ENCODE measurements around the gene CREBRF. TPM values are rescaled to one million over a fixed set of nuclear protein-coding genes. Genes with fewer than 3 reads are reported as not detected.
A peak's percentile ranks its signal among the peaks of the same experiment; 100 is the strongest.
"Not testable (repeated sequence)": the region's sequence is repeated elsewhere in the genome, so short reads cannot be mapped to it uniquely, and the experiment has no call there.

Gene CREBRF
- total RNA-seq, 6 experiments from 2014 or later: 6.5 to 15.7 (median 12.6) TPM

- DNase-seq (no peak), ATAC-seq (peak in 3 of 4 donors; percentile 24 to 45 (median 28))
- intact Hi-C loops (cut with DNase I): loop anchor here in 1 of 2 donors (10.0 kb wide), 1 partner anchor 51 kb away; no protein-coding TSS in a partner anchor
- Histone ChIP-seq H3K27me3 (no peaks in the 10 kb centered on the region), H3K27ac (no peak overlapping the region), H3K4me1 (no peaks in the 10 kb centered on the region), H3K4me3 (no peak overlapping the region), H3K9me3 (no peaks in the 10 kb centered on the region), H3K36me3 (no peaks in the 10 kb centered on the region)
- TF ChIP-seq POLR2A (IDR thresholded peaks at IDR 0.05) (no peak), CTCF (IDR thresholded peaks at IDR 0.05) (no peak)
- 41% methylated on average over 6 of the region's 8 CpGs for WGBS (ENCODE audit: insufficient coverage, low coverage, low lambda C conversion rate, missing lambda C conversion rate)
Measured at GRCh38 chr5:173045474-173045873, 10.7 kb upstream of the CREBRF start.

- not testable (repeated sequence) for ATAC-seq, H3K4me3 ChIP-seq, DNase-seq, H3K4me1 ChIP-seq, H3K9me3 ChIP-seq, H3K27me3 ChIP-seq, H3K36me3 ChIP-seq, H3K27ac ChIP-seq
- intact Hi-C loops (cut with DNase I): loop anchor here in 1 of 2 donors (10.0 kb wide), 1 partner anchor 52 kb away; no protein-coding TSS in a partner anchor
- 73% methylated on average over 8 of the region's 12 CpGs for WGBS (ENCODE audit: insufficient coverage, low coverage, low lambda C conversion rate, missing lambda C conversion rate)
Measured at GRCh38 chr5:173047096-173047837, 8.9 kb upstream of the CREBRF start.

- DNase-seq: no peak
- Histone ChIP-seq H3K4me3 (no peak overlapping the region), H3K4me1 (no peaks in the 10 kb centered on the region), H3K27ac (no peak overlapping the region), H3K9me3 (no peaks in the 10 kb centered on the region), H3K27me3 (no peaks in the 10 kb centered on the region), H3K36me3 (no peaks in the 10 kb centered on the region)
- intact Hi-C loops (cut with DNase I): loop anchor here in 1 of 2 donors (10.0 kb wide), 1 partner anchor 53 kb away; no protein-coding TSS in a partner anchor
- ATAC-seq: no peak
- WGBS (ENCODE audit: insufficient coverage, low coverage, low lambda C conversion rate, missing lambda C conversion rate): 50% methylated on average over 2 of the region's 6 CpGs
- TF ChIP-seq CTCF (IDR thresholded peaks at IDR 0.05): no peak
- no peak for TF ChIP-seq POLR2A (IDR thresholded peaks at IDR 0.05)
Measured at GRCh38 chr5:173047838-173048105, 8.4 kb upstream of the CREBRF start.

DNA sequence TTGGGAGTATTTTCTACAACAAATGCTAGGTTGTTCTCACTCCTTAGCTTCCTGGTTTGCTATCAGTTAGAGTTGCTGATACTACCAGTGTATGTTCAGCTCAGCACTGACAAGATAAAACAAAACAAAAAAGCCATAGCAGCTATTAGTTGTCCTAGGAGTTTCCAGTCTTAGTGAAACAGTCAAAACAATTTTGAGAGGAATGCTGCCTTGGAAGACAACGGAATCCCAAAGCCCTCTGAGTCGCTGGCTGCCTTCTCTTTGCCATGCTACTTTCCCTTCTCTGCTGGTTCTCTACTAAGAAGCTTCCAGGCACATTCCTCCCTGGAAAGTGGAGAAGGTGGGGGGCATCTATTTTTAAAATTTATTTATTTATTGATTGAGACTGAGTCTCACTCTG lies 5.4 kb upstream of the CREBRF start:
- intact Hi-C loops (cut with DNase I): no loop called here
- WGBS (ENCODE audit: insufficient coverage, low coverage, low lambda C conversion rate, missing lambda C conversion rate): 88% methylated on average over 2 of the region's 2 CpGs
- TF ChIP-seq CTCF (IDR thresholded peaks at IDR 0.05) (no peak), POLR2A (IDR thresholded peaks at IDR 0.05) (no peak)
- no peaks in the 10 kb centered on the region for H3K36me3 ChIP-seq
- H3K27me3 ChIP-seq: no peaks in the 10 kb centered on the region
- H3K4me3 ChIP-seq: no peak overlapping the region
- peaks cover 0 to 9% (median 0%) of the 10 kb centered on the region in 4 donors for H3K4me1 ChIP-seq
- H3K9me3 ChIP-seq: no peaks in the 10 kb centered on the region
- DNase-seq (no peak), ATAC-seq (no peak)
- H3K27ac ChIP-seq: no peak overlapping the region

- no peak overlapping the region for H3K4me3 ChIP-seq
- no peak for DNase-seq
- intact Hi-C loops (cut with DNase I): no loop called here
- TF ChIP-seq CTCF (IDR thresholded peaks at IDR 0.05): no peak
- TF ChIP-seq POLR2A (IDR thresholded peaks at IDR 0.05): no peak
- no peaks in the 10 kb centered on the region for H3K27me3 ChIP-seq
- ATAC-seq: no peak
- peaks cover 0 to 9% (median 0%) of the 10 kb centered on the region in 4 donors for H3K4me1 ChIP-seq
- no peaks in the 10 kb centered on the region for H3K9me3 ChIP-seq
- no peak overlapping the region for H3K27ac ChIP-seq
- WGBS (ENCODE audit: insufficient coverage, low coverage, low lambda C conversion rate, missing lambda C conversion rate): 68% methylated on average over 5 of the region's 5 CpGs
- no peaks in the 10 kb centered on the region for H3K36me3 ChIP-seq
Measured at GRCh38 chr5:173051746-173052145, 4.4 kb upstream of the CREBRF start.

Data from right lobe of liver (tissue), 6 donors.